GM21360 (cell line): Measurements from ENCODE around the gene CDKAL1.

Source experiments
- ATAC-seq: cut with Tn5 transposase; IDR thresholded peaks from one replicate; pipeline ENCODE4 v1.9.1; 2021; ENCODE audit warnings: mild to moderate bottlenecking, moderate library complexity; ENCODE audit not compliant: unreplicated experiment

The CDKAL1 gene

DNA sequence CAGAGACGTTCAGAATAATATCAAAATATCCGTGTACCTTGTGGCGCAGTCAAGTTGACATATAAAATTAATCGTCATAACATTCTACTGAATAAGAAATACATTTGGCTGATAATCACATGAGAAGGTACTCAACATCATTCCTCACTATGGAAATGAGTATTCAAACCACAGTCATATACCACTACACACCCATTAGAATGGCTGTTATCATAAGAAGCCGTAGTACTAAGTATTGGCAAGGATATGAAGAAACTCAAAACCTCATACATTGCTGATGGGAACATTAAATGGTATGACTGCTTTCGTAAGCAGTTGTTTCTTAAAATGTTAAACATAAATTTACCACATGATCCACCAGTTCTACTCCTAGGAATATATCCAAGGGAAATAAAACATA is 244.7 kb downstream of the CDKAL1 start:
- ATAC-seq = no peak

- no peak for ATAC-seq
These were observed 254.9 kb downstream of the CDKAL1 start for GRCh38 chr6:20789162-20789561.

GRCh38 chr6:20790032-20790791 is 256.0 kb downstream of the CDKAL1 start:
- no peak for ATAC-seq

- ATAC-seq = no peak
These were observed 256.8 kb downstream of the CDKAL1 start for GRCh38 chr6:20791074-20791473.

GRCh38 chr6:20791944-20792343 is 257.7 kb downstream of the CDKAL1 start:
- ATAC-seq = no peak

- ATAC-seq = no peak
These were observed 258.9 kb downstream of the CDKAL1 start for GRCh38 chr6:20793174-20793573.

GRCh38 chr6:20797597-20797996 is 263.3 kb downstream of the CDKAL1 start:
- no peak for ATAC-seq

- ATAC-seq = no peak
These were observed 266.0 kb downstream of the CDKAL1 start for GRCh38 chr6:20800229-20800628.

- no peak for ATAC-seq
These were observed 266.4 kb downstream of the CDKAL1 start for GRCh38 chr6:20800653-20801052.

DNA sequence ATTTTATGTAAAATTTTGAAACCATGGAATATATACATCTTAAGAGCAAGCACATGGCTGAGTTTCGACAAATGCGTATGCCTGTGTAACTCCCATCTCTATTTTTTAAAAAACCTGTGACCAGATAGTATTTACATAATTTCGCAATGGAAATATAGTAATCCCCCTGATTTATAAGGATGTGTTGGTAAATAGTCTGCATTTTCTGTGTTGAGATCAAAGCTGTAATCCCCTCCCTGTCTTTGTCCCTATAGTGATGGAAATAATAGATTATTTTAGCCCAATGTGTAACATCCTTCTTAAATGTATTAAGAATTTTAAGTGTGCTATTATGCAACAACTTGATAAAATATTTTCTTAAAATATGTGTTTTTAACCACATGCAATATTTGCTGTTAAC is 267.3 kb downstream of the CDKAL1 start:
- no peak for ATAC-seq

DNA sequence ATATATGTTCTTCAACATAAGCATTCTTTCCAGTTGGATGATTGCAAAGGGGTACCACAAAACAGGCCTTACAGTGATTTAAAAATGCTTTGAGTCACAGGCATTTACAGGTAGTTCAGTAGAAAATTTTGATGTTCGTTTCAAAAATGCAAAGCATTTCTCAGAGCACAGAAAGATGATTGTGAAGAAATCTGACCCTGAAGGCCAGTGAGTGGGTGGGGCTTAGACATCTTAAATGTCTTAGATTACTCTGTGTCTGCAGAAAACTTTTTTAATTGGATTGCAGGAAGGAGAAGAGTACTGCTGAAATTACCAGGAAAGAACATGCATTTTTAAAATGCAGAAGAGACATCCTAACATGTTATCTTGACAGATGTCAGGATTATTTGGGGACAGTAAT is 268.3 kb downstream of the CDKAL1 start:
- ATAC-seq = no peak

DNA sequence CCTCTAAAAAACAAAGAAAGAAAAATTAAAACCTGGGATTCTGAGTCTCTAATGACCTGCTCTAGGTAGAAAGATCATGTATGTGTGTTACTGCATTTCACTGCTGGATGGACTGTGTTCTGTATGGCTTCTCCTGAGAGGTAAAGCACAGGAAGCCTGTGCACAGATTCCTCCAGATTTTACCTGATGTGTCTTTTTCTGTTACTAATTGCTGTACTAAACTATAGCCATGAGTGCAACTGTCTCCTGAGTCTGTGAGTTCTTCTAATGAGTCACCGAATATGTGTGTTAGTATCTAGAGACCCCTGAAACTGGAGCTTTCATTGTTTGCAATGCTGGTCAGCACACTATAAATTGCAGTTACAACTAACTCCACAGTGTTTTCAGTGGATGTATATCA is 270.8 kb downstream of the CDKAL1 start:
- ATAC-seq = no peak

GRCh38 chr6:20806669-20807068 is 272.4 kb downstream of the CDKAL1 start:
- no peak for ATAC-seq

GRCh38 chr6:20808439-20808838 is 274.2 kb downstream of the CDKAL1 start:
- no peak for ATAC-seq

- no peak for ATAC-seq
These were observed 274.7 kb downstream of the CDKAL1 start for GRCh38 chr6:20808924-20809323.

GRCh38 chr6:20810727-20811108 is 276.5 kb downstream of the CDKAL1 start:
- no peak for ATAC-seq

DNA sequence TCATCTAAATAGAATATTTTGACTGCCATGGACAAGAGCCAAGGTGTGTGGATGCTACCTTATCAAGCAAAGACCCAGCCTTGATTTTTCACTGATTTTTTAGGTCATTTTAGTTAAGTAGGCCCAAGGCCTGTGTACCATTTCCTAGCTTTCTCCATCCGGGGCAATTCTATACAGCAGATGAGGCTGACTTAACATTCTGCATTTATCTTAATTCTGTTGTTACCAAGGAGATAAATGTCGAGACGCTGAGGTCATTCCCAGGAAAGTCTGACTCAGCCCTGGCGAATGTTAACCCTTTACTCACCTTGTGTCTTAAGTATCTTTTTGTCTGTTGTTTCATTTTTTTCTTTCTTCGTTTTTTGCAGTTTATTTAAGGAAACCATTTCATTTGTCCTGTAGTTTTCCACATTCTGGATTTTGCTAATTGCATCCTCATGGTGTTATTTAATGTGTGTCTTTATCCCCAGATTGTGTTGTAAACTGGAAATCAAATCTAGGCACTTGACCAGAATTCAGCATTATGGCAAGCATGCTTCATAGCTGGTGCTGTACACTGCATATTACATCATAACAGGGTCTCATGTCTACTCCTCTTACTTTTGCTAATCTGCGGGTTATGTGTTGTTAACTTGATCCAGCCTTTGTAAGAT is 277.0 kb downstream of the CDKAL1 start:
- ATAC-seq = no peak

DNA sequence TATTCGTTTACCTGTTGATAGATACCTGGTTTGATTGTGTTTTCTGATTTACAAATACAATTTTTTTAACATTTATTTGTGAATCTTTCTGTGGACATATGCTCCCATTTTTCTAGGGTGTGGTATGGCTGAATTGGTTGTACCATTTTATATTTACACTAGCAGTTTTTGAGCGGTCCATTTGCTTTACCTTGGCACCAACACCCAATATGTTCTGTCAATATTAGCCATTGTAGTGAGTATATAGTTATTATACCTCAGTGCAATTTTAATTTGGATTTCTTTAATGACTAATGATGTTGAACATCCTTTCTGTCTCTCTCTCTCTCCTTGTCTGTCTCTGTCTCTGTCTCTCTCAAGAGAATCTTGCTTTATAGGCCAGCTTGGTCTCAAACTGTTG is 278.5 kb downstream of the CDKAL1 start:
- no peak for ATAC-seq

- ATAC-seq = no peak
These were observed 280.2 kb downstream of the CDKAL1 start for GRCh38 chr6:20814494-20814893.

GRCh38 chr6:20816126-20816525 is 281.9 kb downstream of the CDKAL1 start:
- no peak for ATAC-seq

GRCh38 chr6:20817806-20818320 is 283.6 kb downstream of the CDKAL1 start:
- no peak for ATAC-seq

GRCh38 chr6:20819774-20820400 is 285.6 kb downstream of the CDKAL1 start:
- ATAC-seq = no peak
